22Rv1 (cell line): Measurements from ENCODE around the gene FADS3.

Experiments
- CTCF ChIP-seq: fragments of 450-650 bp; IDR thresholded peaks from 2 replicates; pipeline ENCODE4 v1.5.1; 2017; ENCODE audit warnings: mild to moderate bottlenecking
- ZFX ChIP-seq: fragments of 450-650 bp; IDR thresholded peaks from 2 replicates; pipeline ENCODE4 v1.6.1; 2017; ENCODE audit warnings: antibody characterized with exemption, borderline replicate concordance

GRCh38 chr11:61885166-61885778, 6.1 kb downstream of the FADS3 start:
- TF ChIP-seq CTCF (no peak), ZFX (no peak)
